Activated naive CD8-positive, alpha-beta T cell treated with anti-CD3 and anti-CD28 coated beads, Interleukin-2, amount 50 U/mL, for 24 hours (primary cell): Measurements from ENCODE around the gene C5orf15.
"Not testable (repeated sequence)": the region's sequence is repeated elsewhere in the genome, so short reads cannot be mapped to it uniquely, and the experiment has no call there.

ENCODE experiments used
- ATAC-seq: fragments of 150-1000 bp; cut with Tn5 transposase; one replicate; pipeline ENCODE4 v1.10.0; 2021
- DNase-seq: peaks from one replicate; pipeline ENCODE4 v3.0.0; 2021
- H3K27ac Mint-ChIP-seq: one replicate; pipeline ENCODE4 v1.8.0; 2021; ENCODE audit warnings: mild to moderate bottlenecking, mixed read lengths
- H3K27me3 Mint-ChIP-seq: one replicate; pipeline ENCODE4 v1.8.0; 2021; ENCODE audit warnings: mixed read lengths
- H3K36me3 Mint-ChIP-seq: one replicate; pipeline ENCODE4 v1.8.0; 2021; ENCODE audit warnings: low read depth, mixed read lengths
- H3K4me1 Mint-ChIP-seq: one replicate; pipeline ENCODE4 v1.8.0; 2021; ENCODE audit warnings: mixed read lengths
- H3K4me3 Mint-ChIP-seq: one replicate; pipeline ENCODE4 v1.8.0; 2021; ENCODE audit warnings: mild to moderate bottlenecking, moderate library complexity, mixed read lengths
- H3K9me3 Mint-ChIP-seq: one replicate; pipeline ENCODE4 v1.8.0; 2021; ENCODE audit warnings: mixed read lengths

C5orf15 gene

GRCh38 chr5:133959643-133960042 lies 8.8 kb downstream of the C5orf15 start:
- Mint-ChIP-seq H3K27me3 (no peaks in the 10 kb centered on the region), H3K27ac (peak overlapping the region; percentile 77), H3K9me3 (no peaks in the 10 kb centered on the region), H3K4me3 (peak overlapping the region; percentile 58), H3K4me1 (peaks cover 61% of the 10 kb centered on the region), H3K36me3 (peaks cover 62% of the 10 kb centered on the region)
- DNase-seq: no peak
- ATAC-seq: no peak

GRCh38 chr5:133957591-133957990 lies 10.8 kb downstream of the C5orf15 start:
- ATAC-seq: peak; percentile 22
- no peaks in the 10 kb centered on the region for H3K9me3 Mint-ChIP-seq
- peak overlapping the region; percentile 84 for H3K27ac Mint-ChIP-seq
- no peaks in the 10 kb centered on the region for H3K27me3 Mint-ChIP-seq
- DNase-seq: no peak
- peak overlapping the region; percentile 52 for H3K4me3 Mint-ChIP-seq
- H3K4me1 Mint-ChIP-seq: peaks cover 42% of the 10 kb centered on the region
- H3K36me3 Mint-ChIP-seq: peaks cover 48% of the 10 kb centered on the region

GRCh38 chr5:133957080-133957479 lies 11.3 kb downstream of the C5orf15 start:
- Mint-ChIP-seq H3K4me1 (peaks cover 36% of the 10 kb centered on the region), H3K36me3 (peaks cover 43% of the 10 kb centered on the region), H3K27me3 (no peaks in the 10 kb centered on the region), H3K9me3 (no peaks in the 10 kb centered on the region), H3K27ac (peak overlapping the region; percentile 84), H3K4me3 (peak overlapping the region; percentile 52)
- no peak for DNase-seq
- no peak for ATAC-seq

GRCh38 chr5:133956196-133956595 lies 12.2 kb downstream of the C5orf15 start:
- not testable (repeated sequence) for H3K27ac Mint-ChIP-seq, H3K9me3 Mint-ChIP-seq, H3K27me3 Mint-ChIP-seq, ATAC-seq, H3K4me3 Mint-ChIP-seq, DNase-seq
- Mint-ChIP-seq H3K36me3 (peaks cover 40% of the 10 kb centered on the region), H3K4me1 (peaks cover 35% of the 10 kb centered on the region)

GRCh38 chr5:133953568-133954145 lies 14.8 kb downstream of the C5orf15 start:
- ATAC-seq: peak; percentile 23
- DNase-seq: no peak
- Mint-ChIP-seq H3K27ac (no peak overlapping the region), H3K9me3 (no peaks in the 10 kb centered on the region), H3K4me3 (no peak overlapping the region), H3K36me3 (peaks cover 24% of the 10 kb centered on the region), H3K27me3 (no peaks in the 10 kb centered on the region), H3K4me1 (peaks cover 17% of the 10 kb centered on the region)

GRCh38 chr5:133952729-133953567 lies 15.5 kb downstream of the C5orf15 start:
- H3K27ac Mint-ChIP-seq: no peak overlapping the region
- no peaks in the 10 kb centered on the region for H3K9me3 Mint-ChIP-seq
- H3K36me3 Mint-ChIP-seq: peaks cover 21% of the 10 kb centered on the region
- H3K27me3 Mint-ChIP-seq: no peaks in the 10 kb centered on the region
- DNase-seq (no peak), ATAC-seq (no peak)
- H3K4me1 Mint-ChIP-seq: peaks cover 16% of the 10 kb centered on the region
- H3K4me3 Mint-ChIP-seq: no peak overlapping the region

- no peak for ATAC-seq
- Mint-ChIP-seq H3K27ac (no peak overlapping the region), H3K4me1 (peaks cover 4% of the 10 kb centered on the region)
Measured at GRCh38 chr5:133950821-133951612, 17.4 kb downstream of the C5orf15 start.

GRCh38 chr5:133948721-133949120 lies 19.7 kb downstream of the C5orf15 start:
- H3K4me3 Mint-ChIP-seq: no peak overlapping the region
- no peaks in the 10 kb centered on the region for H3K36me3 Mint-ChIP-seq
- H3K4me1 Mint-ChIP-seq: peaks cover 4% of the 10 kb centered on the region
- H3K9me3 Mint-ChIP-seq: no peaks in the 10 kb centered on the region
- DNase-seq (no peak), ATAC-seq (no peak)
- no peaks in the 10 kb centered on the region for H3K27me3 Mint-ChIP-seq
- no peak overlapping the region for H3K27ac Mint-ChIP-seq

More at GRCh38 chr5:133950821-133951612, 17.4 kb downstream of the C5orf15 start:
- H3K27me3 Mint-ChIP-seq: no peaks in the 10 kb centered on the region
- no peak for DNase-seq
- no peaks in the 10 kb centered on the region for H3K9me3 Mint-ChIP-seq
- H3K4me3 Mint-ChIP-seq: no peak overlapping the region
- H3K36me3 Mint-ChIP-seq: peaks cover 12% of the 10 kb centered on the region

- no peaks in the 10 kb centered on the region for H3K9me3 Mint-ChIP-seq
- H3K36me3 Mint-ChIP-seq: no peaks in the 10 kb centered on the region
- H3K27me3 Mint-ChIP-seq: no peaks in the 10 kb centered on the region
- DNase-seq: no peak
- no peak for ATAC-seq
- no peak overlapping the region for H3K27ac Mint-ChIP-seq
- peaks cover 13% of the 10 kb centered on the region for H3K4me1 Mint-ChIP-seq
- no peak overlapping the region for H3K4me3 Mint-ChIP-seq
Measured at GRCh38 chr5:133947431-133947841, 21.0 kb downstream of the C5orf15 start.

- DNase-seq (no peak), ATAC-seq (no peak)
- no peaks in the 10 kb centered on the region for H3K36me3 Mint-ChIP-seq
- peaks cover 16% of the 10 kb centered on the region for H3K4me1 Mint-ChIP-seq
- H3K27me3 Mint-ChIP-seq: peaks cover 2% of the 10 kb centered on the region
- H3K27ac Mint-ChIP-seq: no peak overlapping the region
- H3K9me3 Mint-ChIP-seq: no peaks in the 10 kb centered on the region
- no peak overlapping the region for H3K4me3 Mint-ChIP-seq
Measured at GRCh38 chr5:133945568-133945967, 22.9 kb downstream of the C5orf15 start.

GRCh38 chr5:133944263-133945185 lies 23.9 kb downstream of the C5orf15 start:
- peaks cover 18% of the 10 kb centered on the region for H3K4me1 Mint-ChIP-seq

GRCh38 chr5:133943475-133943817 lies 25.0 kb downstream of the C5orf15 start:
- ATAC-seq (no peak), DNase-seq (no peak)
- Mint-ChIP-seq H3K27ac (no peak overlapping the region), H3K4me3 (no peak overlapping the region), H3K27me3 (peaks cover 2% of the 10 kb centered on the region), H3K36me3 (no peaks in the 10 kb centered on the region), H3K9me3 (no peaks in the 10 kb centered on the region), H3K4me1 (peaks cover 24% of the 10 kb centered on the region)

More at GRCh38 chr5:133944263-133945185, 23.9 kb downstream of the C5orf15 start:
- Mint-ChIP-seq H3K36me3 (no peaks in the 10 kb centered on the region), H3K27me3 (peaks cover 2% of the 10 kb centered on the region), H3K4me3 (no peak overlapping the region), H3K27ac (no peak overlapping the region), H3K9me3 (no peaks in the 10 kb centered on the region)
- peak; percentile 67 for DNase-seq
- ATAC-seq: peak; percentile 76

- DNase-seq (no peak), ATAC-seq (no peak)
- peaks cover 28% of the 10 kb centered on the region for H3K4me1 Mint-ChIP-seq
- peak overlapping the region; percentile 75 for H3K27ac Mint-ChIP-seq
- no peak overlapping the region for H3K4me3 Mint-ChIP-seq
- H3K36me3 Mint-ChIP-seq: no peaks in the 10 kb centered on the region
- H3K9me3 Mint-ChIP-seq: no peaks in the 10 kb centered on the region
- peaks cover 2% of the 10 kb centered on the region for H3K27me3 Mint-ChIP-seq
Measured at GRCh38 chr5:133942614-133943474, 25.6 kb downstream of the C5orf15 start.
